ENCODE results near the gene IFI30. TPM values are rescaled to one million over a fixed set of nuclear protein-coding genes. Genes with fewer than 3 reads are reported as not detected.

The IFI30 gene
- total RNA-seq, 1 experiment from 2014 or later, result 35.8 TPM

DNA sequence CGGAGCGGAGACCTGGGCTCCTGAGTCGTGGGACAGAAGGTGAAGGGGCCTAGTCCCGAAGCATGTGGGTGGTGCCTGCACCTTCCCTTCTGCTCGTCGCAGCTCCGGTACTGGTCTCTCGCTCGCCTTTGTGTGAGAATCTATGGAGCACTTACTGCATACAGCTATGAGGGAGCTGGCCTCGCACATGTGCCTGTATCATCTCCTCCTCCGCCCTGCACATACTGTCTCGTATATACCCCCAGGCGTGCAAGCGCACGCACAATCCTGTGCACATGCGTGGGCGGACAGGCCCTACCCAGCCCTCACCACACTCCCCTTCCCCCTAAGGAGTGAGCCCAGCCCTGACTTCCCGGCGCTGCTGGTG is 12.0 kb upstream of the IFI30 start:
- H3F3A ChIP-seq (ENCODE audit: insufficient read depth, low read depth), result peaks cover 55% of the 10 kb centered on the region
- ChIA-PET CTCF (interaction anchor here (0.8 kb wide), 1 partner anchor 11 kb away, joined by 3 read pairs; no protein-coding TSS in a partner anchor), POLR2A (ENCODE audit: unreplicated experiment) (interaction anchor here (0.5 kb wide), 1 partner anchor 79 kb away, joined by 14 read pairs; no protein-coding TSS in a partner anchor)
- peaks cover 3% of the 10 kb centered on the region for H3K79me2 ChIP-seq (ENCODE audit: low read depth)
- peaks cover 24% of the 10 kb centered on the region for H4K20me1 ChIP-seq (ENCODE audit: insufficient read depth)
- TF ChIP-seq, protein P1, sequence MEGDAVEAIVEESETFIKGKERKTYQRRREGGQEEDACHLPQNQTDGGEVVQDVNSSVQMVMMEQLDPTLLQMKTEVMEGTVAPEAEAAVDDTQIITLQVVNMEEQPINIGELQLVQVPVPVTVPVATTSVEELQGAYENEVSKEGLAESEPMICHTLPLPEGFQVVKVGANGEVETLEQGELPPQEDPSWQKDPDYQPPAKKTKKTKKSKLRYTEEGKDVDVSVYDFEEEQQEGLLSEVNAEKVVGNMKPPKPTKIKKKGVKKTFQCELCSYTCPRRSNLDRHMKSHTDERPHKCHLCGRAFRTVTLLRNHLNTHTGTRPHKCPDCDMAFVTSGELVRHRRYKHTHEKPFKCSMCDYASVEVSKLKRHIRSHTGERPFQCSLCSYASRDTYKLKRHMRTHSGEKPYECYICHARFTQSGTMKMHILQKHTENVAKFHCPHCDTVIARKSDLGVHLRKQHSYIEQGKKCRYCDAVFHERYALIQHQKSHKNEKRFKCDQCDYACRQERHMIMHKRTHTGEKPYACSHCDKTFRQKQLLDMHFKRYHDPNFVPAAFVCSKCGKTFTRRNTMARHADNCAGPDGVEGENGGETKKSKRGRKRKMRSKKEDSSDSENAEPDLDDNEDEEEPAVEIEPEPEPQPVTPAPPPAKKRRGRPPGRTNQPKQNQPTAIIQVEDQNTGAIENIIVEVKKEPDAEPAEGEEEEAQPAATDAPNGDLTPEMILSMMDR (conservative IDR thresholded peaks at IDR 0.05), result no peak; the same call in 1 of the 2 replicates
- intact Hi-C loops (cut with micrococcal nuclease; ENCODE audit: unreplicated experiment), result no loop called here
- H3K4me3 ChIP-seq, result no peak overlapping the region
- H3K27ac ChIP-seq, result no peak overlapping the region
- H3K4me2 ChIP-seq, result 0 out of 2 replicates have a peak overlapping the region, but pooled peaks have one; percentile 28
- no peak overlapping the region for H2AFZ ChIP-seq
- H3K9me2 ChIP-seq (ENCODE audit: insufficient read depth), result no peaks in the 10 kb centered on the region
- DNase-seq, result no peak
- H3K27me3 ChIP-seq (ENCODE audit: insufficient read depth, low read depth), result no peaks in the 10 kb centered on the region
- H3K36me3 ChIP-seq (ENCODE audit: low read depth), result peaks cover 24% of the 10 kb centered on the region; the same call in 1 of the 2 replicates
- peaks cover 4% of the 10 kb centered on the region; the same call in 1 of the 2 replicates for H3K4me1 ChIP-seq (replicated peaks; ENCODE audit: insufficient read depth)
- H3K9me3 ChIP-seq (ENCODE audit: insufficient read depth, low read depth), result no peaks in the 10 kb centered on the region
- BruUV-seq (replicated peaks), result no TSS peak

DNA sequence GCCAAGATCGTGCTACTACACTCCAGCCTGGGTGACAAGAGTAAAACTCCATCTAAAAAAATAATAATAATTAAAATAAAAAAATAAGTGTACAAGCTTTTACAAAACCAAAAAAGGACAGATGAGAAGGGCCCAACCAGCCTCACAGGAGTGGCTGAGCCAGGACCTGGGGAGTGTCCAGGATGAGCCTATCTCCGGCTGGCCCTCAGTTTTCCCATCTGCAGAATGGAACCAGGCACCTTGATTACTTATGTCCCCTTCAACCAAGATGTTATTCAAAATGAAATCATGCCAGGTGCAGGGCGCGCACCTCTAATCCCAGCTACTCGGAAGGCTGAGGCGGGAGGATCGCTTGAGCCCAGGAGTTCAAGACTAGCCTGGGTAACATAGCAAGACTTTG is 9.5 kb upstream of the IFI30 start:
- no peaks in the 10 kb centered on the region for H3K27me3 ChIP-seq (ENCODE audit: insufficient read depth, low read depth)
- CTCF ChIA-PET, result no interaction called here
- peaks cover 24% of the 10 kb centered on the region; the same call in 1 of the 2 replicates for H3K36me3 ChIP-seq (ENCODE audit: low read depth)
- peaks cover 49% of the 10 kb centered on the region for H3F3A ChIP-seq (ENCODE audit: insufficient read depth, low read depth)
- no peak for DNase-seq
- intact Hi-C loops (cut with micrococcal nuclease; ENCODE audit: unreplicated experiment), result no loop called here
- POLR2A ChIA-PET (ENCODE audit: unreplicated experiment), result no interaction called here
- H4K20me1 ChIP-seq (ENCODE audit: insufficient read depth), result peaks cover 18% of the 10 kb centered on the region
- H3K4me2 ChIP-seq, result no peak overlapping the region
- peaks cover 4% of the 10 kb centered on the region; the same call in 1 of the 2 replicates for H3K4me1 ChIP-seq (replicated peaks; ENCODE audit: insufficient read depth)
- TF ChIP-seq, protein P1 (conservative IDR thresholded peaks at IDR 0.05), result no peak
- TF ChIP-seq EZH2 (IDR thresholded peaks at IDR 0.05; ENCODE audit: low read depth), result no peak
- no peaks in the 10 kb centered on the region for H3K9me2 ChIP-seq (ENCODE audit: insufficient read depth)
- H2AFZ ChIP-seq, result no peak overlapping the region
- H3K4me3 ChIP-seq, result no peak overlapping the region
- no TSS peak for BruUV-seq (replicated peaks)
- no peaks in the 10 kb centered on the region for H3K9me3 ChIP-seq (ENCODE audit: insufficient read depth, low read depth)
- H3K79me2 ChIP-seq (ENCODE audit: low read depth), result no peaks in the 10 kb centered on the region
- no peak overlapping the region for H3K27ac ChIP-seq

GRCh38 chr19:18165794-18166544 is 7.6 kb upstream of the IFI30 start:
- Histone ChIP-seq H3K27me3 (ENCODE audit: insufficient read depth, low read depth) (no peaks in the 10 kb centered on the region), H3K9me2 (ENCODE audit: insufficient read depth) (no peaks in the 10 kb centered on the region), H3K36me3 (ENCODE audit: low read depth) (peaks cover 18% of the 10 kb centered on the region; the same call in 1 of the 2 replicates), H4K20me1 (ENCODE audit: insufficient read depth) (peaks cover 18% of the 10 kb centered on the region), H2AFZ (no peak overlapping the region), H3K4me1 (replicated peaks; ENCODE audit: insufficient read depth) (peaks cover 1% of the 10 kb centered on the region; the same call in 1 of the 2 replicates), H3K9me3 (ENCODE audit: insufficient read depth, low read depth) (no peaks in the 10 kb centered on the region), H3K4me3 (no peak overlapping the region), H3K4me2 (no peak overlapping the region), H3K27ac (no peak overlapping the region), H3K79me2 (ENCODE audit: low read depth) (no peaks in the 10 kb centered on the region), H3F3A (ENCODE audit: insufficient read depth, low read depth) (peaks cover 47% of the 10 kb centered on the region)
- CTCF ChIA-PET, result interaction anchor here (0.6 to 0.7 kb wide), 2 partner anchors 11 to 76 kb away, joined by 3 to 5 read pairs; no protein-coding TSS in a partner anchor
- BruUV-seq (replicated peaks), result no TSS peak
- TF ChIP-seq EZH2 (IDR thresholded peaks at IDR 0.05; ENCODE audit: low read depth), result no peak
- TF ChIP-seq, protein P1 (conservative IDR thresholded peaks at IDR 0.05), result no peak
- intact Hi-C loops (cut with micrococcal nuclease; ENCODE audit: unreplicated experiment), result no loop called here
- DNase-seq, result no peak
- POLR2A ChIA-PET (ENCODE audit: unreplicated experiment), result no interaction called here
